ENCODE data around the gene SLC9B2. TPM values are rescaled to one million over a fixed set of nuclear protein-coding genes. Genes with fewer than 3 reads are reported as not detected.

The SLC9B2 gene
- total RNA-seq, 4 donors from 2014 or later, result 4.2 to 11.9 (median 5.6) TPM

- H3K36me3 ChIP-seq, result no peaks in the 10 kb centered on the region
- no peak for DNase-seq (ENCODE audit: low spot score in 2 of 2)
- no peak overlapping the region for H3K27ac ChIP-seq
- no peaks in the 10 kb centered on the region for H3K9me3 ChIP-seq
- H3K4me1 ChIP-seq, result no peaks in the 10 kb centered on the region
- TF ChIP-seq POLR2A (IDR thresholded peaks at IDR 0.05) (no peak), EP300 (IDR thresholded peaks at IDR 0.05) (no peak), POLR2AphosphoS5 (IDR thresholded peaks at IDR 0.05) (no peak)
- TF ChIP-seq, protein P1, sequence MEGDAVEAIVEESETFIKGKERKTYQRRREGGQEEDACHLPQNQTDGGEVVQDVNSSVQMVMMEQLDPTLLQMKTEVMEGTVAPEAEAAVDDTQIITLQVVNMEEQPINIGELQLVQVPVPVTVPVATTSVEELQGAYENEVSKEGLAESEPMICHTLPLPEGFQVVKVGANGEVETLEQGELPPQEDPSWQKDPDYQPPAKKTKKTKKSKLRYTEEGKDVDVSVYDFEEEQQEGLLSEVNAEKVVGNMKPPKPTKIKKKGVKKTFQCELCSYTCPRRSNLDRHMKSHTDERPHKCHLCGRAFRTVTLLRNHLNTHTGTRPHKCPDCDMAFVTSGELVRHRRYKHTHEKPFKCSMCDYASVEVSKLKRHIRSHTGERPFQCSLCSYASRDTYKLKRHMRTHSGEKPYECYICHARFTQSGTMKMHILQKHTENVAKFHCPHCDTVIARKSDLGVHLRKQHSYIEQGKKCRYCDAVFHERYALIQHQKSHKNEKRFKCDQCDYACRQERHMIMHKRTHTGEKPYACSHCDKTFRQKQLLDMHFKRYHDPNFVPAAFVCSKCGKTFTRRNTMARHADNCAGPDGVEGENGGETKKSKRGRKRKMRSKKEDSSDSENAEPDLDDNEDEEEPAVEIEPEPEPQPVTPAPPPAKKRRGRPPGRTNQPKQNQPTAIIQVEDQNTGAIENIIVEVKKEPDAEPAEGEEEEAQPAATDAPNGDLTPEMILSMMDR (IDR thresholded peaks at IDR 0.05), result no peak
- H3K27me3 ChIP-seq, result no peaks in the 10 kb centered on the region
- 94% methylated on average over 2 of the region's 2 CpGs for WGBS
- H3K4me3 ChIP-seq, result no peak overlapping the region
Measured at GRCh38 chr4:103105558-103106356, 29.2 kb upstream of the SLC9B2 start.

DNA sequence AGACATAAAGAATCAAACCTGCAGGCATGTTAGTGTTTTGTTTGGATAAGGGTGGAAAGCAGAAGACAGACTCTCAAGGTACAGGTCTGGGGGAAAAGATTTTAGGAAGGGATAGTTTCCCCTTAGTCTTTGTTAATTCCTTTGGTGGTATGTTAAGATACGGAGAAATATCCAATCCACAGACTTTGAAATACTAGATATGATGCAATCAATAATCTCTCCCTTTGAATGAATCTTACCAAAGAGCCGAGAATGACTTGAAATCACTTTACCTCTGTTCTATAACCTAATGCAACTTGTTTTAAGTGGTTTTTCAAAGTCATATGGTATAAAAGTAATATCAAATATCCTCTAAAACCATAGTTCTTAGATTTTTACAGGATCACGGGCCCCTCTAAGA lies 28.3 kb upstream of the SLC9B2 start:
- Histone ChIP-seq H3K27me3 (no peaks in the 10 kb centered on the region), H3K4me1 (no peaks in the 10 kb centered on the region), H3K36me3 (no peaks in the 10 kb centered on the region), H3K9me3 (no peaks in the 10 kb centered on the region), H3K4me3 (no peak overlapping the region), H3K27ac (no peak overlapping the region)
- TF ChIP-seq POLR2AphosphoS5 (IDR thresholded peaks at IDR 0.05) (no peak), EP300 (IDR thresholded peaks at IDR 0.05) (no peak), POLR2A (IDR thresholded peaks at IDR 0.05) (no peak)
- TF ChIP-seq, protein P1 (IDR thresholded peaks at IDR 0.05), result no peak
- no peak for DNase-seq (ENCODE audit: low spot score in 2 of 2)
- WGBS, result 95% methylated on average over 3 of the region's 3 CpGs

GRCh38 chr4:103100691-103101090 lies 24.1 kb upstream of the SLC9B2 start:
- Histone ChIP-seq H3K4me1 (peaks cover 19% of the 10 kb centered on the region), H3K4me3 (no peak overlapping the region), H3K36me3 (no peaks in the 10 kb centered on the region), H3K27me3 (no peaks in the 10 kb centered on the region), H3K27ac (no peak overlapping the region), H3K9me3 (no peaks in the 10 kb centered on the region)
- WGBS, result 53% methylated on average over 5 of the region's 5 CpGs
- no peak for DNase-seq (ENCODE audit: low spot score in 2 of 2)
- TF ChIP-seq POLR2AphosphoS5 (IDR thresholded peaks at IDR 0.05), result no peak
- no peak for TF ChIP-seq EP300 (IDR thresholded peaks at IDR 0.05)
- TF ChIP-seq, protein P1 (IDR thresholded peaks at IDR 0.05), result no peak
- TF ChIP-seq POLR2A (IDR thresholded peaks at IDR 0.05), result no peak

DNA sequence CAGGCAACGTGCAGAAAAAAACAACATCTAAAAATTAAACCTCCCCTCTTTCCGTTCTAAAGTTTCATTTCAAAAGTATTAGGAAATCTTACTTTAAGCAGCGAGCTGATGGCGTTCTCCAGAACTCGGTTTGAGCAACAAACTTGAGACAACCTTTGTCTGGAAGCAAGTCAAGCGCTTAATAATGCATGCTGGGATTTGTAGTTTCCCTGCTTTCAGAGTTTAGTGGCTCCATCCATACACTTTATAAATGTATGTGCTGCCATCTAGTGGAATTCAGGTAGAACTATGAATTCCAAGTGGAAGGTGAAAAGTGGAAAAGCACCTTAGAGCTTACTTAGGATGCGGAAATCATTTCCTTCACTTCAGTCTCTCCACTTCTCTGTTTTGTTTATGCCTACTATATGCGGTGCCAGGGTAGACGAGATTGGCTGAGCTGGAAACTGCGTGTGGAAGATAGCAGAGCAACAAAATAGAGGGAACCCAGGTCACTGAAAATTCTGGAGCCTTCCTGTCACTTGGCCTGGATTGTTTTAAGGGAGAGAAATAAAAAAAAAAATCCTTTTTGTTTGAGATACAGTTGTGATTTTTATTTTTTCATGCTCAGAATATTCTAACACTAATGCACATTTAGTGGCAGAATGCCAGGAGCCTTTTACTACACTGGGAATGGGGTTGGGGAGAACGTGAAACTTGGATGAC lies 23.3 kb upstream of the SLC9B2 start, which contains the start of gene BDH2:
BDH2 (minus strand) TSS at position 144 of the 702 bp plus-strand sequence. CDS start 3,580 bp downstream, outside the sequence.
- no peak for DNase-seq (ENCODE audit: low spot score in 2 of 2)
- peak within 1 kb of the TSS; percentile 54 for H3K4me3 ChIP-seq
- no peaks in the 10 kb centered on the region for H3K36me3 ChIP-seq
- 8% methylated on average over 11 of the region's 11 CpGs for WGBS
- no peaks in the 10 kb centered on the region for H3K27me3 ChIP-seq
- peaks cover 19% of the 10 kb centered on the region for H3K4me1 ChIP-seq
- no peaks in the 10 kb centered on the region for H3K9me3 ChIP-seq
- TF ChIP-seq, protein P1 (IDR thresholded peaks at IDR 0.05), result peak; percentile 64 to 73
- TF ChIP-seq POLR2AphosphoS5 (IDR thresholded peaks at IDR 0.05) (peak in 1 of 3 donors; percentile 13), EP300 (IDR thresholded peaks at IDR 0.05) (no peak)
- H3K27ac ChIP-seq, result peak within 1 kb of the TSS; percentile 74

Measured in suprapubic skin (tissue), 4 donors.